ENCODE results near the gene TM4SF18. TPM values are rescaled to one million over a fixed set of nuclear protein-coding genes. Genes with fewer than 3 reads are reported as not detected.

Gene TM4SF18
- total RNA-seq, 1 donor from 2014 or later: 1.4 TPM

- TF ChIP-seq, protein P1, sequence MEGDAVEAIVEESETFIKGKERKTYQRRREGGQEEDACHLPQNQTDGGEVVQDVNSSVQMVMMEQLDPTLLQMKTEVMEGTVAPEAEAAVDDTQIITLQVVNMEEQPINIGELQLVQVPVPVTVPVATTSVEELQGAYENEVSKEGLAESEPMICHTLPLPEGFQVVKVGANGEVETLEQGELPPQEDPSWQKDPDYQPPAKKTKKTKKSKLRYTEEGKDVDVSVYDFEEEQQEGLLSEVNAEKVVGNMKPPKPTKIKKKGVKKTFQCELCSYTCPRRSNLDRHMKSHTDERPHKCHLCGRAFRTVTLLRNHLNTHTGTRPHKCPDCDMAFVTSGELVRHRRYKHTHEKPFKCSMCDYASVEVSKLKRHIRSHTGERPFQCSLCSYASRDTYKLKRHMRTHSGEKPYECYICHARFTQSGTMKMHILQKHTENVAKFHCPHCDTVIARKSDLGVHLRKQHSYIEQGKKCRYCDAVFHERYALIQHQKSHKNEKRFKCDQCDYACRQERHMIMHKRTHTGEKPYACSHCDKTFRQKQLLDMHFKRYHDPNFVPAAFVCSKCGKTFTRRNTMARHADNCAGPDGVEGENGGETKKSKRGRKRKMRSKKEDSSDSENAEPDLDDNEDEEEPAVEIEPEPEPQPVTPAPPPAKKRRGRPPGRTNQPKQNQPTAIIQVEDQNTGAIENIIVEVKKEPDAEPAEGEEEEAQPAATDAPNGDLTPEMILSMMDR (conservative IDR thresholded peaks at IDR 0.05; ENCODE audit: low read depth, low read length): no peak
- no peak for DNase-seq (ENCODE audit: low read depth)
Measured at GRCh38 chr3:149288655-149289054, 44.8 kb downstream of the TM4SF18 start.

GRCh38 chr3:149284034-149284433 is 49.4 kb downstream of the TM4SF18 start:
- TF ChIP-seq, protein P1 (conservative IDR thresholded peaks at IDR 0.05; ENCODE audit: low read depth, low read length): no peak
- H3K4me3 ChIP-seq (ENCODE audit: low read depth, low read length): no peak overlapping the region
- no peak for DNase-seq (ENCODE audit: low read depth)

More at GRCh38 chr3:149288655-149289054, 44.8 kb downstream of the TM4SF18 start:
- no peak overlapping the region for H3K4me3 ChIP-seq (ENCODE audit: low read depth, low read length)

- TF ChIP-seq, protein P1 (conservative IDR thresholded peaks at IDR 0.05; ENCODE audit: low read depth, low read length): no peak
- H3K4me3 ChIP-seq (ENCODE audit: low read depth, low read length): no peak overlapping the region
- DNase-seq (ENCODE audit: low read depth): no peak
Measured at GRCh38 chr3:149283401-149283800, 50.0 kb downstream of the TM4SF18 start.

DNA sequence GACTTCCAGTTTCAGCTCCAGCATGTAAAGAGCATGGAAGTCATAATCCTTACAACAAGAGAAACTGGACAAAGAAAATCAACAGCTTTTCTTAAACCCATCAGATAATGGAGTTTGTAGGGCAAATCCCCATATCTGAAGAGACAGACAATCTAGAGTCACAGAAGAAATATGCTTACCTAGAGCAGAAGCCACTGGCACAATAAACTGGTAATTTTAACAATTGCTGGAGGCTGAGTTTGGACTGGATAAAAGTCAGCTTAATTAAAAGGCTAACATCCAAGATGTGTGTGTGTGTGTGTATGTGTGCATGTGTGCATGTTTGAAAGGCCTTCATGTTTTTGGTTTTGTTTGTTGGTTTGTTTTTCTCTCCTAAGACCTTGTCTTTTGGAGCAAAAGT is 50.6 kb downstream of the TM4SF18 start:
- DNase-seq (ENCODE audit: low read depth): no peak
- TF ChIP-seq, protein P1 (conservative IDR thresholded peaks at IDR 0.05; ENCODE audit: low read depth, low read length): no peak

GRCh38 chr3:149282322-149282721 is 51.1 kb downstream of the TM4SF18 start:
- no peak overlapping the region for H3K4me3 ChIP-seq (ENCODE audit: low read depth, low read length)
- no peak for DNase-seq (ENCODE audit: low read depth)
- TF ChIP-seq, protein P1 (conservative IDR thresholded peaks at IDR 0.05; ENCODE audit: low read depth, low read length): no peak

More for the DNA sequence above, 50.6 kb downstream of the TM4SF18 start:
- no peak overlapping the region for H3K4me3 ChIP-seq (ENCODE audit: low read depth, low read length)

GRCh38 chr3:149280671-149281349 is 52.6 kb downstream of the TM4SF18 start:
- DNase-seq (ENCODE audit: low read depth): no peak
- TF ChIP-seq, protein P1 (conservative IDR thresholded peaks at IDR 0.05; ENCODE audit: low read depth, low read length): no peak
- no peak overlapping the region for H3K4me3 ChIP-seq (ENCODE audit: low read depth, low read length)

GRCh38 chr3:149278911-149279310 is 54.5 kb downstream of the TM4SF18 start:
- TF ChIP-seq, protein P1 (conservative IDR thresholded peaks at IDR 0.05; ENCODE audit: low read depth, low read length): no peak
- no peak for DNase-seq (ENCODE audit: low read depth)
- no peak overlapping the region for H3K4me3 ChIP-seq (ENCODE audit: low read depth, low read length)

Data from epithelial cell of proximal tubule (primary cell).